ENCODE results near the gene PRR12.
A peak's percentile ranks its signal among the peaks of the same experiment; 100 is the strongest.

Gene PRR12

GRCh38 chr19:49570997-49571676 is 19.8 kb upstream of the PRR12 start:
- Mint-ChIP-seq H3K9me3 (no peaks in the 10 kb centered on the region), H3K27me3 (no peaks in the 10 kb centered on the region), H3K4me1 (peaks cover 16 to 27% of the 10 kb centered on the region in 2 donors), H3K36me3 (peaks cover 2 to 14% of the 10 kb centered on the region in 2 donors), H3K27ac (peak overlapping the region; percentile 20), H3K4me3 (no peak overlapping the region)
- no peak for ATAC-seq (replicated peaks)
- no peak for DNase-seq

- Mint-ChIP-seq H3K36me3 (peaks cover 2 to 19% of the 10 kb centered on the region in 2 donors), H3K4me1 (peaks cover 13 to 28% of the 10 kb centered on the region in 2 donors), H3K4me3 (no peak overlapping the region), H3K27ac (no peak overlapping the region), H3K9me3 (no peaks in the 10 kb centered on the region), H3K27me3 (no peaks in the 10 kb centered on the region)
- no peak for ATAC-seq (replicated peaks)
- no peak for DNase-seq
These were observed 18.0 kb upstream of the PRR12 start for GRCh38 chr19:49573009-49573408.

DNA sequence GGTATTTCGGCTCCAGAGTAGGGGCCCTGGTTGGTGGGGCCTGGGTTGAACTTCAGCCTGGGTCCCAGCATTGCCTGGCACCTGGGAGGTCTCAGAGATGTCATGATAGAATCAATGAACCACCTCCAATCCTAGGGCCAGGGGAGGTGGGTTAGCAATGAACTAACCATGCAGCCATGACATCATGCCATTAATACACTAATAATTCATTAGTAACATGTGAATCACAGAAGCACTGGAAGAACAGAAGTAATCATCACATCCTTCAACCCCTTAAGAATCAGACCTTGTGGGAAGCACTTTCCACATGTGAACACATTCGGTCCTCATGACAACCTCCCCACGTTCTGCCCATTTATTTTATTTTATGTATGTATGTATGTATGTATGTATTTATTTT is 17.6 kb upstream of the PRR12 start:
- Mint-ChIP-seq H3K4me3 (no peak overlapping the region), H3K4me1 (peaks cover 8 to 28% of the 10 kb centered on the region in 2 donors), H3K27ac (no peak overlapping the region)

GRCh38 chr19:49574206-49574755 is 16.7 kb upstream of the PRR12 start:
- no peak for ATAC-seq (replicated peaks)
- H3K27me3 Mint-ChIP-seq, result no peaks in the 10 kb centered on the region
- DNase-seq, result no peak
- no peaks in the 10 kb centered on the region for H3K9me3 Mint-ChIP-seq
- H3K4me1 Mint-ChIP-seq, result peaks cover 12 to 35% of the 10 kb centered on the region in 2 donors
- no peak overlapping the region for H3K27ac Mint-ChIP-seq
- H3K4me3 Mint-ChIP-seq, result no peak overlapping the region
- peaks cover 2 to 16% of the 10 kb centered on the region in 2 donors for H3K36me3 Mint-ChIP-seq

More for the DNA sequence above, 17.6 kb upstream of the PRR12 start:
- Mint-ChIP-seq H3K9me3 (no peaks in the 10 kb centered on the region), H3K27me3 (no peaks in the 10 kb centered on the region), H3K36me3 (peaks cover 2 to 16% of the 10 kb centered on the region in 2 donors)
- DNase-seq (no peak), ATAC-seq (replicated peaks) (no peak)

DNA sequence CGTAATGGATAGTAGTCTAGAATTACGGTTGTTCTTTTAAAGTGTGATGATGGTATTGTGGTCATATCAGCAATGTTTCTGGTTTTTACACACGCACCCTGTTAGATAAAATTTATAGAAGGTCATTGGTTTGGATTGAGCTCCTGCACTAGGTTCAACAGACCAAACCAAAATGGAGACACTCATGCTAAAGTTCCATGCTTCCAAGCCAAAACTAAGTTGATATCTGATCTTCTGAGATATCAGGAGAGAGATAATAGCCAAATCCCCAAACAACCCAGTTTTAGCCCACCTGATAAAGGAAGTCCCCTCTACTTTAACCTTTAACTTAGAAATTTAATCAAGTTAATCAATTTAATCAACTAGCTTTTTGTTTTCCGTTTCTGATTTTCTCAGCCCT is 11.8 kb upstream of the PRR12 start:
- Mint-ChIP-seq H3K27me3 (no peaks in the 10 kb centered on the region), H3K9me3 (no peaks in the 10 kb centered on the region), H3K27ac (no peak overlapping the region), H3K4me3 (peak overlapping the region; percentile 95 to 96), H3K36me3 (peaks cover 2 to 11% of the 10 kb centered on the region in 2 donors), H3K4me1 (peaks cover 12 to 41% of the 10 kb centered on the region in 2 donors)
- DNase-seq, result no peak
- no peak for ATAC-seq (replicated peaks)

- Mint-ChIP-seq H3K4me3 (peak overlapping the region; percentile 95 to 96), H3K9me3 (no peaks in the 10 kb centered on the region), H3K27ac (peak overlapping the region; percentile 96), H3K4me1 (peaks cover 12 to 41% of the 10 kb centered on the region in 2 donors), H3K36me3 (peaks cover 2 to 11% of the 10 kb centered on the region in 2 donors), H3K27me3 (no peaks in the 10 kb centered on the region)
- DNase-seq (no peak), ATAC-seq (replicated peaks) (peak in 1 of 2 donors; percentile 3)
These were observed 11.1 kb upstream of the PRR12 start for GRCh38 chr19:49579947-49580263.

DNA sequence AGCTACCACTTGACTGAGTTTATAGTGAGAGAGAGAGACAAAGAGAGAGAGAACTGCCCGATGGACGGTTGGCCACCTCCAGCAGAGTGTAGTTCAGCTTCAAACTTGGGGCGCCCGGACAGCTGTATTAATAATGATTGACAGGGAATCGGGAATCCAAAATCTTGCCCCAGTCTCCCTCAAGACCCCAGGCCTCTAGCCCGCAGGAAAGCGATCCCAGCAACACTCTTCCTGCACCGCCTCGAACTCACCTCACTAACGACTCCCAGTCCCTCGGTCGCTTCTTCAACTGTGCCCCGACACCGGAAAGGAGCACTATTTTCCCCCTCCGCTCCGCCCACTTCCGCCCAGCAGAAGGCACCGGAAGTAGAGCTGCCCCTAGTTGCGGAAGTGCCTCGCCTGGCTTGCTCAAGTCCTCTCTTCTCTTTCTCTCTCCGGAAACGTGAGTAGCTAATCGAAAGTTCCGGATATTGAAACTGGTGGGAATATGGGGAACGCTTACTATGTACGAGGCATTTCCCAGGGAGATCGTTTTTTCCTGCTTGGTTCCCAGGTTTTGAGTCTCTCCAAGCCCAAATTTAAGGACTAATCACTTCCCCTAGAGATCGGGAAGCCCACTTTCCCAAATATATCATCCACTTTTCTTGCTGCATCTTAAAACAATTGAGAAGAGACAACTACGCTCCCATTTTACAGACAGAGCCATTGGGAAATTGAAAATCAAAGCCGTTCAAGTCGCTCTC is 10.5 kb upstream of the PRR12 start, which contains the start of gene NOSIP:
NOSIP (minus strand) TSS at position 293 of the 743 bp plus-strand sequence. CDS start 19,865 bp downstream, outside the sequence.
- Mint-ChIP-seq H3K9me3 (no peaks in the 10 kb centered on the region), H3K27me3 (no peaks in the 10 kb centered on the region), H3K4me1 (peaks cover 12 to 41% of the 10 kb centered on the region in 2 donors), H3K27ac (peak within 1 kb of the TSS; percentile 96), H3K4me3 (peak within 1 kb of the TSS; percentile 95 to 96), H3K36me3 (peaks cover 2 to 9% of the 10 kb centered on the region in 2 donors)
- ATAC-seq (replicated peaks), result peak; percentile 99 to 100
- peak; percentile 93 for DNase-seq

DNA sequence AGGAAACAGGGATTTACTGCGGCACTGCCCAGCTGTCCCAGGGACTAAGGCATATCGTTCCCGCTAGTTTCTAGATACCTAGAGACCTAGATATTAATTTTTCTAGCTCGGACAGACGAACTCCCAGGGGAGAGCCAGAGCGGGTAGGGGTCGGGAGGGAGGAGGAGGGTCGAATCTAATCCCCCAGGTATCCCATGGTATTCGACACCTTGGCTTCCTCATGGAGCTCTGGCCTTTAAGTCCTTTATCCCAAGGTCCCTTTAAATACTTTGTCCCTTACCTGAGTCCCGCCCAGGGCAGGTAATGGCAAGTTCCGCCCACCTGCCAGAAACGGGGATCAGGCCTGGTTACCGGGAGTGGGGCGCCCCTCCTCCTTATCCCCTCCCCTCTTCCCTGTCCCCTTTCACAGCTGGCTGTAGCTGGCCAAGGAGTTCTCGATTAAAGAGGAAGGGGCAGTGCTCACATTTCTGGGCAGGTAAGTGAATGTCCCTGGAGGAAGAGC is 9.9 kb upstream of the PRR12 start, which contains the start of gene PRRG2:
PRRG2 (plus strand) TSS at position 310 of the 502 bp plus-strand sequence. CDS start 1,904 bp downstream, outside the sequence.
- Mint-ChIP-seq H3K4me1 (peaks cover 12 to 41% of the 10 kb centered on the region in 2 donors), H3K27ac (peak within 1 kb of the TSS; percentile 96), H3K9me3 (no peaks in the 10 kb centered on the region), H3K27me3 (no peaks in the 10 kb centered on the region), H3K36me3 (peaks cover 2 to 9% of the 10 kb centered on the region in 2 donors), H3K4me3 (peak within 1 kb of the TSS; percentile 95 to 96)
- ATAC-seq (replicated peaks) (no peak), DNase-seq (no peak)

DNA sequence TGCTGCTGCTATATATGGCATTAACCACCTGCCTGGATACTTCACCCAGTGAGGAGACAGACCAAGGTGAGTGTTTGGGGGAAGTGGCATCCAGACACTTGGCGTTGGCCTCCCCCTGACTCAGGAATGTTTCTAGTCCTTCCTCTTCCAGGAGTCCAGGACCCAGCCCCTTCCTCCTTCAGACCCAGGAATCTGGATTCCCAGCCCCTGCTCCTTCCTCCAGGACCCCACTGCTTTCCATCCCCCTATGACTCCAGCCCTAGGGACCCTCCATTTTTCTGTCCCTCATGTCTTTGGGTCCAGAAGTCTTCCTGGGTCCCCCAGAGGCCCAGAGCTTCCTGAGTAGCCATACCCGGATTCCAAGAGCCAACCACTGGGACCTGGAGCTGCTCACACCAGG is 7.7 kb upstream of the PRR12 start:
- H3K4me1 Mint-ChIP-seq, result peaks cover 12 to 28% of the 10 kb centered on the region in 2 donors
- H3K27me3 Mint-ChIP-seq, result no peaks in the 10 kb centered on the region
- DNase-seq, result no peak
- H3K4me3 Mint-ChIP-seq, result no peak overlapping the region
- no peak overlapping the region for H3K27ac Mint-ChIP-seq
- no peaks in the 10 kb centered on the region for H3K9me3 Mint-ChIP-seq
- peaks cover 2 to 4% of the 10 kb centered on the region in 2 donors for H3K36me3 Mint-ChIP-seq
- no peak for ATAC-seq (replicated peaks)

- Mint-ChIP-seq H3K4me1 (peaks cover 12 to 17% of the 10 kb centered on the region in 2 donors), H3K36me3 (peaks cover 2 to 4% of the 10 kb centered on the region in 2 donors)
- DNase-seq, result no peak
These were observed 6.0 kb upstream of the PRR12 start for GRCh38 chr19:49585023-49585422.

GRCh38 chr19:49587227-49587626 is 3.8 kb upstream of the PRR12 start:
- no peaks in the 10 kb centered on the region for H3K9me3 Mint-ChIP-seq
- peaks cover 4 to 10% of the 10 kb centered on the region in 2 donors for H3K4me1 Mint-ChIP-seq
- no peaks in the 10 kb centered on the region for H3K27me3 Mint-ChIP-seq
- ATAC-seq (replicated peaks), result no peak
- no peak overlapping the region for H3K27ac Mint-ChIP-seq
- no peak for DNase-seq
- H3K4me3 Mint-ChIP-seq, result no peak overlapping the region
- no peaks in the 10 kb centered on the region for H3K36me3 Mint-ChIP-seq

More at GRCh38 chr19:49585023-49585422, 6.0 kb upstream of the PRR12 start:
- H3K9me3 Mint-ChIP-seq, result no peaks in the 10 kb centered on the region
- H3K4me3 Mint-ChIP-seq, result no peak overlapping the region
- ATAC-seq (replicated peaks), result no peak
- no peak overlapping the region for H3K27ac Mint-ChIP-seq
- H3K27me3 Mint-ChIP-seq, result no peaks in the 10 kb centered on the region

DNA sequence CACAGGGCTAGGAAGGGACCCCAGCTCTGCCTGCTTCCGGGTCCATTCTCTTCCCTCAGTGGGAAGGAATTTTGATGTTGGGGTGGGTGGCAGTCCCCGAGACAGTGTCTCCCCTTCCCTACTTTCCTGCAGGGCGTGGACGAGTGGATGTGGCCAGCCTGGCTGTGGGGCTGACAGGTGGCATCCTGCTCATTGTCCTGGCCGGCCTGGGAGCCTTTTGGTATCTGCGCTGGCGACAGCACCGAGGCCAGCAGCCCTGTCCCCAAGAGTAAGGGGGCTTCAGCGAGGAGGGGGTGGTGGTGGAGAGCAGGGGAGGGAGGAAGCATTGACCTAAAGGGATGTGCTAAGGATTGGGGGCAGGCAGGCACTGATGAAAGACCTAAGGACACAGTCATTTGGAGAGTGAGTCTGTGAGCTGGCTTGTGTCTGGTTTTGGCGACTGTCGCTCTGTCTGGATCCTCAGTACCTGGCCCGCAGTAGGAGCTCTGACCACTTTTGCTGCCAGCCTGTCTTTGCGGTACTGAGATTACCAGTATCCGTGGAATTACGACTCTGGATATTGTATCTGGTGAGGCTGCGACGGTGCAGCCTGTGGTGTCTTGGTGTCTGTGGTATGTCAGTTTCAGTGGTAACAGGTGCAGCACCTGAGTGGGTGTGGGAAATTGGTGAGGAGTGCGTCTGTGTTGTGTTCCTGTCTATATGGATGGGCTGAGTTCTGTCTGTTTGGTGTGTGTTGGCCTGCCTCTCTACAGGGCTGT is 2.4 kb upstream of the PRR12 start:
- Mint-ChIP-seq H3K9me3 (no peaks in the 10 kb centered on the region), H3K4me3 (no peak overlapping the region), H3K27ac (no peak overlapping the region), H3K4me1 (peaks cover 13 to 23% of the 10 kb centered on the region in 2 donors), H3K36me3 (peaks cover 2 to 6% of the 10 kb centered on the region in 2 donors), H3K27me3 (no peaks in the 10 kb centered on the region)
- no peak for ATAC-seq (replicated peaks)
- no peak for DNase-seq

DNA sequence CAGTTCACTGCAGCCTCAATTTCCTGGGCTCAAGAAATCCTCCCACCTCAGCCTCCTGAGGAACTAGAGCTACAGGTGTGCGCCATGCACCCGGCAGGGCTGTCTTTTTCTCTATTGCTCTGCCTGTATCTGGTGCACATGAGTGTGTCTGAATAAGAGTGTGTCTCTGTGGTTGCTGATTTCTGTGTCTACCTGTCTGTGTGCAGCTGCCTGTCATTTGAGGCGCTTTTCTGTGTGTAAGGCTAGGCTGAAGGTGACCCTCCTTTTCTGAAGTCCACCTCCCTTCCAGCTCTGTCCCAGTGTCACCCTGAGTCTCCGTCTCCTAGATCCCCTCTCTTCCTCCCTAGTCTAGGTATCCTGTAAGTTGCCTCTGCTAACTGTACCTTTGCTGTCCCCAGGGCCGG is 1.5 kb upstream of the PRR12 start:
- no peak for ATAC-seq (replicated peaks)
- Mint-ChIP-seq H3K9me3 (no peaks in the 10 kb centered on the region), H3K27ac (no peak overlapping the region), H3K4me3 (no peak overlapping the region), H3K27me3 (no peaks in the 10 kb centered on the region), H3K4me1 (peaks cover 22 to 33% of the 10 kb centered on the region in 2 donors), H3K36me3 (peaks cover 9 to 16% of the 10 kb centered on the region in 2 donors)
- no peak for DNase-seq

Data from stimulated activated naive B cell treated with anti-CD40 and anti-IgM and Interleukin-4, amounts not matched to agents 10 μg/mL and 1 μg/mL and 100 μg/mL, for 72 hours (primary cell).